CD8-positive, alpha-beta memory T cell (primary cell): ENCODE measurements around the gene SPPL2A. TPM values are rescaled to one million over a fixed set of nuclear protein-coding genes. Genes with fewer than 3 reads are reported as not detected.
A peak's percentile ranks its signal among the peaks of the same experiment; 100 is the strongest.

Source experiments
- CTCF ChIA-PET: fragments of 350-600 bp; sonication (Branson Sonifier 250); formaldehyde crosslinking; loops from one replicate; lab custom pipeline; 2021; ENCODE audit warnings: antibody characterized with exemption; lab: Charles Lee
- POLR2A ChIA-PET: fragments of 350-600 bp; sonication (Branson Sonifier 250); formaldehyde crosslinking; loops from one replicate; lab custom pipeline; 2021; ENCODE audit warnings: antibody characterized with exemption; lab: Charles Lee
- DNase-seq, 5 donors: peaks; one replicate each; pipeline versions ENCODE4 v3.0.0 to v3.0.0-alpha.2; 2020 to 2022; ENCODE audit warnings: mixed read lengths in 1 of 5
- H3K27ac ChIP-seq: one replicate; pipeline ENCODE4 v1.7.0; 2013; ENCODE audit warnings: low read depth, mild to moderate bottlenecking, low read length, moderate library complexity
- H3K27me3 ChIP-seq: 2 replicates; pipeline ENCODE4 v1.7.0; 2013; ENCODE audit warnings: low read length, mild to moderate bottlenecking; ENCODE audit not compliant: insufficient read depth, poor library complexity, severe bottlenecking
- H3K36me3 ChIP-seq: 2 replicates; pipeline ENCODE4 v1.7.0; 2013; ENCODE audit warnings: mild to moderate bottlenecking, low read length, moderate library complexity; ENCODE audit not compliant: insufficient read depth
- H3K4me1 ChIP-seq: 2 replicates; pipeline ENCODE4 v1.7.0; 2013; ENCODE audit warnings: mild to moderate bottlenecking, low read length, moderate library complexity; ENCODE audit not compliant: insufficient read depth
- H3K4me3 ChIP-seq: 2 replicates; pipeline ENCODE4 v1.7.0; 2013; ENCODE audit warnings: mild to moderate bottlenecking, low read length
- H3K9me3 ChIP-seq: 2 replicates; pipeline ENCODE4 v1.7.0; 2013; ENCODE audit warnings: mild to moderate bottlenecking, low read length
- H3K27ac Mint-ChIP-seq, 8 donors: one replicate each; pipeline ENCODE4 v1.8.0; 2020 to 2021; ENCODE audit warnings: mixed read lengths in 8 of 8, mild to moderate bottlenecking in 6 of 8, inconsistent platforms in 3 of 8, moderate library complexity in 3 of 8
- H3K27me3 Mint-ChIP-seq, 2 donors: one replicate each; pipeline ENCODE4 v1.8.0; 2020 to 2021; ENCODE audit warnings: mixed read lengths in 2 of 2, mild to moderate bottlenecking in 1 of 2, moderate library complexity in 1 of 2
- H3K36me3 Mint-ChIP-seq, 3 donors: one replicate each; pipeline ENCODE4 v1.8.0; 2020 to 2021; ENCODE audit warnings: mixed read lengths in 3 of 3, inconsistent platforms in 1 of 3, mild to moderate bottlenecking in 1 of 3
- H3K4me1 Mint-ChIP-seq, 3 donors: one replicate each; pipeline ENCODE4 v1.8.0; 2020 to 2021; ENCODE audit warnings: mixed read lengths in 3 of 3, inconsistent platforms in 1 of 3, mild to moderate bottlenecking in 1 of 3
- H3K4me3 Mint-ChIP-seq, 7 donors: one replicate each; pipeline ENCODE4 v1.8.0; 2020 to 2021; ENCODE audit warnings: mixed read lengths in 7 of 7, mild to moderate bottlenecking in 6 of 7, moderate library complexity in 4 of 7, inconsistent platforms in 2 of 7
- H3K9me3 Mint-ChIP-seq, 5 donors: one replicate each; pipeline ENCODE4 v1.8.0; 2020 to 2022; ENCODE audit warnings: mixed read lengths in 5 of 5, mild to moderate bottlenecking in 3 of 5, moderate library complexity in 2 of 5, inconsistent platforms in 1 of 5
- polyA plus RNA-seq: library from polyadenylated mRNA; unstranded; fragments of 300-500 nt; fragmentation: Illumina TruSeq; gene quantifications from one replicate; pipeline ENCODE4 v1.2.3, GENCODE V29; 2021
- total RNA-seq, 2 experiments: library from RNA; stranded (reverse); gene quantifications; one replicate each; pipeline ENCODE4 v1.2.3, GENCODE V29; 2021

Gene SPPL2A
- total and polyA plus RNA-seq, 3 experiments from 2014 or later, result 68.6 to 105 (median 105) TPM

DNA sequence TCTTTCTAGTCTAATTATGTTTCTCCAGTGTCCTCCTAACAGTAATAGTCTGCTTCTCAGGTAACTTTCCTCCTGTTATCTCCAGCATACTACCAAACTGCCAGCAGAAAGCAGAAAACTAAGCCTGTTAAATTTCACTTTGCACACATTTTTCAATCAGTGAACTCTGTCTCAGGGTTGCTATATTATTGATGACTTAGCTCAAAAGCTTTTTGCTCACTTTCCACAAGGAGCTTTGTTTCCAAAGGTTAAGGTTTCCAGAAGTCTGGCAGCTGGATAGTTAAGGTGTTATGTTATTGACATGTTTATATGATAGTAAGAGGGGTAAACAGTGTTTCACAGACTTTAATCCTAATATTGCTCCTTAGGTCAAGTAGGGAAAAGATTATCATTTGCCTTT, 84.0 kb downstream of the SPPL2A start:
- H3K36me3 Mint-ChIP-seq, result peaks cover 0 to 37% (median 9%) of the 10 kb centered on the region in 3 donors
- no peaks in the 10 kb centered on the region for H3K9me3 ChIP-seq
- no peaks in the 10 kb centered on the region for H3K36me3 ChIP-seq
- H3K27me3 ChIP-seq, result no peaks in the 10 kb centered on the region
- no peak for DNase-seq
- no peak overlapping the region for H3K4me3 ChIP-seq
- H3K9me3 Mint-ChIP-seq, result no peaks in the 10 kb centered on the region
- ChIA-PET POLR2A (interaction anchor here (0.6 kb wide), 1 partner anchor 14 kb away, joined by 3 read pairs; no protein-coding TSS in a partner anchor), CTCF (interaction anchor here (0.5 to 1.5 kb wide), 2 partner anchors 23 to 244 kb away, joined by 3 read pairs; no protein-coding TSS in a partner anchor)
- H3K27me3 Mint-ChIP-seq, result no peaks in the 10 kb centered on the region
- peaks cover 47 to 89% (median 62%) of the 10 kb centered on the region in 3 donors for H3K4me1 Mint-ChIP-seq
- H3K4me1 ChIP-seq, result peaks cover 26% of the 10 kb centered on the region
- peak overlapping the region in 3 of 7 donors; percentile 1 to 41 (median 8) for H3K4me3 Mint-ChIP-seq
- H3K27ac Mint-ChIP-seq, result peak overlapping the region in 4 of 8 donors; percentile 43 to 91 (median 60)
- no peak overlapping the region for H3K27ac ChIP-seq

DNA sequence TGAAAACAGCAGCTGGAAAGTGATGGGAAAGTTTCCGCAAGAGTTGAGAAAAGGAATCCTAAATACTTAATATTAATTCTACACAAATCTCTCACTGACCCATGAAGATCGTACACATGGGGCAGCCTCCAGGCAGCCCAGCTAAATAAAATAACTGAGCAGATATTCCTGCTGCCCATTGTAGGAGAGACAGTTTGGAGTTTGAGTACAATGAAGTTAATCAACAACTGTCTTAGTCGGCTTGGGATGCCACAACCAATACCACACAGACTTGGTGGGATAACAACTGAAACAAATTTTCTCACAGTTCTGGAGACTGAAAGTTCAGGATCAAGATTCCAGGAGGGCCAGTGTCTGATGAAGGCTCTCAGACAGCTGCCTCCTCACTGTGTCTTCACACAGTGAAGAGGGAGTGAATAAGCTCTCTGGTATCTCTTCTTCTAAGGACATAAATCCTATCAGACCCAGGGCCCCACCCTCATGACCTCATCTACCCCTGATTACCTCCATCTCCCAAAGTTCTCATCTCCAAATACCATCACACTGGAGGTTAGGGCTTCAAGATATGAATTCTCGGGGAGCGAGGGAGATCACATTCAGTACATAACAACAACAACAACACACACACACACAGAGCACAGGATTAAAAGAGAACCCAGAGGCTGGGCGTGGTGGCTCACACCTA, 88.6 kb downstream of the SPPL2A start:
- POLR2A ChIA-PET, result interaction anchor here (0.7 to 1.8 kb wide), 2 partner anchors 200 to 231 kb away, joined by 4 to 5 read pairs; no protein-coding TSS in a partner anchor
- H3K27ac Mint-ChIP-seq, result peak overlapping the region in 7 of 8 donors; percentile 57 to 87 (median 80)

DNA sequence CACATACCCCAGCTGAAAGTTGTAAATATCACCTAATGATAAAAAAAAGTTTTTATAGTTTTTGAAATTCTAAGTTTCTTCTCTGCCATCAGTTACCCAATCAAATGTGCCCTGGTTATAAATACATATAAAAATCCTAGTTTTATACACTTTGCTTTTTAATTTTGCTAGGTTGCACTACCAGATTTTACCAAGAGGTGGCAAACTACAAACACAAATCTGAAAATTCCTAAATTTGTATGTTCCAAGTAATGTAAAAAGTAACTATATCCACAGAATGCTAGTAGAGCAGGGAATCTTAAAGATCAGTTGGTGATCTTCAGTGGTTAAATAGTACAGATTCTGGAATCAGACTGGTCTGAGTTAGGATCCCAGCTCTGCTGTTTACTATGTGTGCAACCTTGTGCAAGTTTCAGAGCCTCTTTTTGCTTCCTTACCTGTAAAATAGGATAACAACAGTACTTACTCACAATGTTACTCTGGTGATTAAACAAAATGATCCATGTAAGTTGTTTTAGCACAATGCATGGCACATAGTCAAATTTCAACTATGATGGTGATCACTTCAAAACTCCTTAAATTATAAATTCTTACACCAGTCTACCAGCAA, 89.9 kb downstream of the SPPL2A start:
- peaks cover 0 to 23% (median 1%) of the 10 kb centered on the region in 3 donors for H3K36me3 Mint-ChIP-seq
- CTCF ChIA-PET, result interaction anchor here (0.8 to 1.7 kb wide), 12 partner anchors 9 to 233 kb away, joined by 3 to 7 read pairs (median 3); partner anchors contain the start of gene TRPM7
- Histone ChIP-seq H3K4me3 (no peak overlapping the region), H3K27me3 (no peaks in the 10 kb centered on the region), H3K9me3 (no peaks in the 10 kb centered on the region), H3K4me1 (no peaks in the 10 kb centered on the region), H3K27ac (no peak overlapping the region), H3K36me3 (no peaks in the 10 kb centered on the region)
- no peaks in the 10 kb centered on the region for H3K27me3 Mint-ChIP-seq
- no peaks in the 10 kb centered on the region for H3K9me3 Mint-ChIP-seq
- H3K4me3 Mint-ChIP-seq, result no peak overlapping the region
- POLR2A ChIA-PET, result interaction anchor here (1.8 kb wide), 1 partner anchor 232 kb away, joined by 4 read pairs; no protein-coding TSS in a partner anchor
- peak in 2 of 5 donors; percentile 24 to 26 for DNase-seq
- H3K4me1 Mint-ChIP-seq, result peaks cover 20 to 58% (median 38%) of the 10 kb centered on the region in 3 donors
- H3K27ac Mint-ChIP-seq, result peak overlapping the region in 3 of 8 donors; percentile 25 to 74 (median 72)

More for the DNA sequence above, 88.6 kb downstream of the SPPL2A start:
- Mint-ChIP-seq H3K4me1 (peaks cover 21 to 60% (median 41%) of the 10 kb centered on the region in 3 donors), H3K4me3 (peak overlapping the region in 2 of 7 donors; percentile 39 to 59), H3K27me3 (no peaks in the 10 kb centered on the region), H3K36me3 (peaks cover 0 to 23% (median 5%) of the 10 kb centered on the region in 3 donors), H3K9me3 (no peaks in the 10 kb centered on the region)
- CTCF ChIA-PET, result interaction anchor here (1.0 to 1.7 kb wide), 5 partner anchors 10 to 232 kb away, joined by 3 to 5 read pairs (median 3); partner anchors contain the start of gene TRPM7
- Histone ChIP-seq H3K27ac (no peak overlapping the region), H3K36me3 (no peaks in the 10 kb centered on the region), H3K4me3 (no peak overlapping the region), H3K4me1 (peaks cover 6% of the 10 kb centered on the region), H3K9me3 (no peaks in the 10 kb centered on the region), H3K27me3 (no peaks in the 10 kb centered on the region)
- no peak for DNase-seq

DNA sequence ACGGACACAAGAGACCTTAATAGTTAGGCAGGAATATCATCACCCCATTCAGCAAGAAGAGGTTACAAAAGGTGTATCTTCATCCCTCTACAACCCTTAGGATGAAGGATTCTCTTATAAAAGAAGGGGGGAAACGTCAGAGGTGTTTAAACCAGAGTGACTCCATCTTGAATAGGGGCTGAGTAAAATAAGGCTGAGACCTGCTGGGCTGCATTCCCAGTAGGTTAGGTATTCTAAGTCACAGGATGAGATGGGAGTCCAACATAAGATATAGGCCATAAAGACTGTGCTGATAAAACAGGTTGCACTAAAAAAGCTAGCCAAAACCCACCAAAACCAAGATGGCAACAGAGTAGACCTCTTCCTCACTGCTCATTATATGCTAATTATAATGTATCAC, 95.4 kb downstream of the SPPL2A start:
- Mint-ChIP-seq H3K4me3 (no peak overlapping the region), H3K9me3 (no peaks in the 10 kb centered on the region), H3K4me1 (peaks cover 32 to 59% (median 47%) of the 10 kb centered on the region in 3 donors), H3K36me3 (peaks cover 0 to 37% (median 0%) of the 10 kb centered on the region in 3 donors), H3K27me3 (no peaks in the 10 kb centered on the region), H3K27ac (peak overlapping the region in 5 of 8 donors; percentile 5 to 52 (median 32))
- ChIA-PET CTCF (no interaction called here), POLR2A (no interaction called here)
- no peak for DNase-seq
- Histone ChIP-seq H3K27ac (no peak overlapping the region), H3K4me1 (no peaks in the 10 kb centered on the region), H3K36me3 (no peaks in the 10 kb centered on the region), H3K4me3 (no peak overlapping the region), H3K9me3 (no peaks in the 10 kb centered on the region), H3K27me3 (no peaks in the 10 kb centered on the region)

DNA sequence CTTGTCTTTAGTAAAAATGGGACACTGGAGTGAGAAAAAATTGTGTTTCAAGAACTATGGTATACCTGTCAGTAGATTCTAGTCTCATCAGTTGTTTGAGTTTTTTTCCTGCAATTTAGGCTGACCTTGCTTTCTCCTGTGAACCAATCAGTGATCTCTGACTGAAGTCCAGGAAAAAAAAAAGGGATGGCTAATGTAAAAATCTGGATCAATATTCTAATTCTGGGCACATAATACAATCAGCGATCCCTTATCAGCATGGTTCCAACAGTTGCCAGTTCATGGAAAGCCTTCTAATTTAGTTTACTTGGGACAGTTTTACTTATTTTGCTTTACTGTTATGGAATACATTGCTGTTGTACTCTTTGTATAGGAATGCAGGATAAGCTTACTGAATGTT, 95.9 kb downstream of the SPPL2A start:
- Histone ChIP-seq H3K4me1 (no peaks in the 10 kb centered on the region), H3K4me3 (no peak overlapping the region), H3K9me3 (no peaks in the 10 kb centered on the region), H3K27me3 (no peaks in the 10 kb centered on the region), H3K27ac (no peak overlapping the region), H3K36me3 (no peaks in the 10 kb centered on the region)
- CTCF ChIA-PET, result no interaction called here
- Mint-ChIP-seq H3K4me3 (no peak overlapping the region), H3K27ac (peak overlapping the region in 3 of 8 donors; percentile 29 to 51 (median 32)), H3K9me3 (no peaks in the 10 kb centered on the region), H3K36me3 (peaks cover 0 to 38% (median 0%) of the 10 kb centered on the region in 3 donors), H3K4me1 (peaks cover 32 to 61% (median 42%) of the 10 kb centered on the region in 3 donors), H3K27me3 (no peaks in the 10 kb centered on the region)
- POLR2A ChIA-PET, result no interaction called here
- no peak for DNase-seq

DNA sequence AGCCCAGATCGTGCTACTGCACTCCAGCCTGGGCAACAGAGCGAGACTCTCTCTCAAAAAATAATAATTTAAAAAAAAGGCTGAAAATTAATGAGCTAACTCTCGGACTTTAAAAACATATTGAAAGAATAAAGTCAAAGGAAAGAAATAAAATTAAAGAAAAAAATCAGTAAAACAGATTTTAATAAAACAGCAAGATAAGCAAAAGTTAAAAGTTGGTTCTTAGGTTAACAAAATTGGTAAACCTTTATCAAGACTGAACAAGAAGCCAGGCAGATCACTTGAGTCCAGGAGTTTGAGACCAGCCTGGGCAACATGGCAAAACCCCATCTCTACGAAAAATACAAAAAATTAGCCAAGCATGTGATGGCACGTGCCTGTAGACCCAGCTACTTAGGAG, 99.6 kb downstream of the SPPL2A start:
- no peak for DNase-seq
- POLR2A ChIA-PET, result no interaction called here
- peak overlapping the region in 6 of 8 donors; percentile 25 to 87 (median 58) for H3K27ac Mint-ChIP-seq
- H3K27me3 ChIP-seq, result no peaks in the 10 kb centered on the region
- no peak overlapping the region for H3K4me3 ChIP-seq
- H3K27me3 Mint-ChIP-seq, result no peaks in the 10 kb centered on the region
- no peak overlapping the region for H3K27ac ChIP-seq
- H3K4me1 ChIP-seq, result no peaks in the 10 kb centered on the region
- no peaks in the 10 kb centered on the region for H3K9me3 ChIP-seq
- H3K4me3 Mint-ChIP-seq, result no peak overlapping the region
- H3K9me3 Mint-ChIP-seq, result no peaks in the 10 kb centered on the region
- no peaks in the 10 kb centered on the region for H3K36me3 ChIP-seq
- peaks cover 0 to 49% (median 1%) of the 10 kb centered on the region in 3 donors for H3K36me3 Mint-ChIP-seq
- H3K4me1 Mint-ChIP-seq, result peaks cover 31 to 53% (median 44%) of the 10 kb centered on the region in 3 donors
- CTCF ChIA-PET, result no interaction called here

DNA sequence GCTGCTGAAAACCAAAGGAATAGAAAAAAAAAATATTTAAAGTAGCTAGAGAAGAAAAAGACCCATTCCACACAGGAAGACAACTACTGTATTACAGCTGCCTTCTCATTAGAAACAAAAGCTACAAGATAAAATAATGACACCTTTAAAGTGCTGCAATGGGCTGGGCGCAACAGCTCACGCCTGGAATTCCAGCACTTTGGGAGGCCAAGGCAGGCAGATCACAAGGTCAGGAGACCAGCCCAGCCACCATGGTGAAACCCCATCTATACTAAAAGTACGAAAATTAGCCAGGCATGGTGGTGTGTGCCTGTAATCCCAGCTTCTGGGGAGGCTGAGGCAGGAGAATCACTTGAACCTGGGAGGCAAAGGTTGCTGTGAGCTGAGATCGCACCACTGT, 110.0 kb downstream of the SPPL2A start:
- Mint-ChIP-seq H3K27me3 (no peaks in the 10 kb centered on the region), H3K9me3 (no peaks in the 10 kb centered on the region), H3K27ac (peak overlapping the region in 1 of 8 donors; percentile 38), H3K36me3 (peaks cover 0 to 74% (median 15%) of the 10 kb centered on the region in 3 donors), H3K4me1 (peaks cover 0 to 10% (median 5%) of the 10 kb centered on the region in 3 donors), H3K4me3 (no peak overlapping the region)
- no peaks in the 10 kb centered on the region for H3K27me3 ChIP-seq
- no peak overlapping the region for H3K27ac ChIP-seq
- POLR2A ChIA-PET, result interaction anchor here (0.7 kb wide), 1 partner anchor 12 kb away, joined by 5 read pairs; no protein-coding TSS in a partner anchor
- H3K4me1 ChIP-seq, result no peaks in the 10 kb centered on the region
- H3K36me3 ChIP-seq, result peaks cover 11% of the 10 kb centered on the region
- H3K4me3 ChIP-seq, result no peak overlapping the region
- H3K9me3 ChIP-seq, result no peaks in the 10 kb centered on the region
- no peak for DNase-seq
- CTCF ChIA-PET, result interaction anchor here (1.0 kb wide), 1 partner anchor 260 kb away, joined by 4 read pairs; no protein-coding TSS in a partner anchor
